K562 (cell line): ENCODE measurements around the gene VPS13D. TPM values are rescaled to one million over a fixed set of nuclear protein-coding genes. Genes with fewer than 3 reads are reported as not detected.
A peak's percentile ranks its signal among the peaks of the same experiment; 100 is the strongest.

Experiments
- AFF4 ChIP-seq: sonication (generic); formaldehyde crosslinking; IDR thresholded peaks from 2 replicates; pipeline ENCODE4 v1.8.0; 2023; ENCODE audit warnings: mild to moderate bottlenecking, missing genetic modification reagents
- CEBPG ChIP-seq, 3 experiments: fragments of 200-800 bp in 1 of 3; sonication (Bioruptor generic) in 1 of 3; sonication (generic) in 1 of 3; formaldehyde crosslinking in 1 of 3; IDR thresholded peaks in 2 of 3; conservative IDR thresholded peaks in 1 of 3; 2 replicates each; pipeline versions ENCODE4 v1.6.1 to v1.8.0; 2016 to 2022; ENCODE audit warnings: missing compliant biosample characterization in 2 of 3, missing genetic modification characterization in 2 of 3, mild to moderate bottlenecking in 1 of 3, missing genetic modification reagents in 1 of 3
- CEBPZ ChIP-seq: fragments of 150-350 bp; IDR thresholded peaks from 2 replicates; pipeline ENCODE4 v1.6.1; 2014; ENCODE audit warnings: low read depth, mild to moderate bottlenecking, low read length, borderline replicate concordance
- FOXK2 ChIP-seq, 2 experiments: fragments of 450-650 bp; IDR thresholded peaks in 1 of 2; conservative IDR thresholded peaks in 1 of 2; 2 replicates each; pipeline ENCODE4 v1.6.1; 2016; ENCODE audit warnings: low read depth in 2 of 2, mild to moderate bottlenecking in 1 of 2
- GTF2E2 ChIP-seq: fragments of 200-800 bp; sonication (Bioruptor generic); IDR thresholded peaks from 2 replicates; pipeline ENCODE4 v1.6.1; 2016; ENCODE audit warnings: missing genetic modification characterization, missing compliant biosample characterization
- HDAC8 ChIP-seq: fragments of 450-650 bp; IDR thresholded peaks from 2 replicates; pipeline ENCODE4 v1.6.1; 2016; ENCODE audit warnings: mild to moderate bottlenecking, missing genetic modification characterization, moderate library complexity, missing compliant biosample characterization
- ILF3 ChIP-seq: fragments of 450-650 bp; IDR thresholded peaks from 2 replicates; pipeline ENCODE4 v1.6.1; 2018; ENCODE audit warnings: antibody characterized with exemption, mild to moderate bottlenecking, moderate library complexity, borderline replicate concordance
- PBX2 ChIP-seq, 2 experiments: IDR thresholded peaks in 1 of 2; conservative IDR thresholded peaks in 1 of 2; 2 replicates each; pipeline ENCODE4 v1.6.1; 2016; ENCODE audit warnings: low read depth in 2 of 2, mild to moderate bottlenecking in 1 of 2, missing compliant biosample characterization in 1 of 2, missing genetic modification characterization in 1 of 2, moderate library complexity in 1 of 2
- SP1 ChIP-seq: sonication (generic); formaldehyde crosslinking; IDR thresholded peaks from 2 replicates; pipeline ENCODE4 v1.8.1; 2022; ENCODE audit warnings: mild to moderate bottlenecking, missing genetic modification reagents
- ZBED1 ChIP-seq: IDR thresholded peaks from 2 replicates; pipeline ENCODE4 v1.6.1; 2014
- ZNF324 ChIP-seq: fragments of 250-450 bp; sonication (Bioruptor Pico); IDR thresholded peaks from 2 replicates; pipeline ENCODE4 v1.4.0; 2020; ENCODE audit warnings: mild to moderate bottlenecking
- polyA plus RNA-seq, 8 experiments: library from polyadenylated mRNA; depleted of rRNA in 4 of 8; stranded (reverse) in 5 of 8; unstranded in 3 of 8; fragments of >200 nt; fragmentation: Nextera tagmentation in 2 of 8; fragmentation: Illumina TruSeq in 1 of 8; extraction: Ambion mirVana in 2 of 8; extraction: Trizol in 1 of 8; gene quantifications; 2 replicates each; pipeline versions ENCODE4 v1.2.1 to v1.2.3, GENCODE V29; 2011 to 2014; ENCODE audit warnings: inconsistent platforms in 1 of 8, missing spikeins in 1 of 8
- total RNA-seq, 7 experiments: library from RNA; depleted of rRNA in 6 of 7; stranded (reverse); fragments of >200 nt in 6 of 7; fragmentation: Illumina TruSeq in 2 of 7; extraction: Trizol in 2 of 7; gene quantifications; 2 replicates each; pipeline versions ENCODE4 v1.2.1 to v1.2.3, GENCODE V29; 2011 to 2021; ENCODE audit warnings: low replicate concordance in 1 of 7
- TF ChIP-seq, protein P1 (sequence below): fragments of 250-450 bp; sonication (Bioruptor Pico); IDR thresholded peaks from 2 replicates; pipeline ENCODE4 v1.5.0; 2021
- TF ChIP-seq, protein P2 (sequence below): sonication (generic); formaldehyde crosslinking; IDR thresholded peaks from 2 replicates; pipeline ENCODE4 v1.8.1; 2023; ENCODE audit warnings: mild to moderate bottlenecking, missing genetic modification reagents

VPS13D gene
- total and polyA plus RNA-seq, 9 of the 15 experiments (the other 6 are each of a cell fraction or from before 2014, with no cell fraction given), result 6.1 to 51.5 (median 38.5) TPM

- TF ChIP-seq ILF3, result no peak
- no peak for TF ChIP-seq ZBED1
- no peak for TF ChIP-seq FOXK2 (conservative IDR thresholded peaks at IDR 0.05 in 1 of 2, IDR thresholded peaks at IDR 0.05 in 1 of 2; ENCODE audit: low read depth in 2 of 2)
- no peak for TF ChIP-seq CEBPZ
- TF ChIP-seq, protein P1, sequence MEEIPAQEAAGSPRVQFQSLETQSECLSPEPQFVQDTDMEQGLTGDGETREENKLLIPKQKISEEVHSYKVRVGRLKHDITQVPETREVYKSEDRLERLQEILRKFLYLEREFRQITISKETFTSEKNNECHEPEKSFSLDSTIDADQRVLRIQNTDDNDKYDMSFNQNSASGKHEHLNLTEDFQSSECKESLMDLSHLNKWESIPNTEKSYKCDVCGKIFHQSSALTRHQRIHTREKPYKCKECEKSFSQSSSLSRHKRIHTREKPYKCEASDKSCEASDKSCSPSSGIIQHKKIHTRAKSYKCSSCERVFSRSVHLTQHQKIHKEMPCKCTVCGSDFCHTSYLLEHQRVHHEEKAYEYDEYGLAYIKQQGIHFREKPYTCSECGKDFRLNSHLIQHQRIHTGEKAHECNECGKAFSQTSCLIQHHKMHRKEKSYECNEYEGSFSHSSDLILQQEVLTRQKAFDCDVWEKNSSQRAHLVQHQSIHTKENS (CRISPR knock-in tag), result no peak
- TF ChIP-seq GTF2E2 (tag), result no peak
- no peak for TF ChIP-seq PBX2 (CRISPR knock-in tag; IDR thresholded peaks at IDR 0.05; ENCODE audit: low read depth)
- TF ChIP-seq PBX2 (tag; conservative IDR thresholded peaks at IDR 0.05; ENCODE audit: low read depth), result 0 out of 2 replicates have a peak, but pooled peaks have one; percentile 9
- TF ChIP-seq CEBPG (CRISPR knock-in tag; IDR thresholded peaks at IDR 0.05), result no peak
- TF ChIP-seq CEBPG (tag; conservative IDR thresholded peaks at IDR 0.05 in 1 of 2, IDR thresholded peaks at IDR 0.05 in 1 of 2), result no peak
- TF ChIP-seq AFF4 (CRISPR knock-in tag), result no peak
- TF ChIP-seq SP1 (CRISPR knock-in tag), result no peak
- TF ChIP-seq, protein P2, sequence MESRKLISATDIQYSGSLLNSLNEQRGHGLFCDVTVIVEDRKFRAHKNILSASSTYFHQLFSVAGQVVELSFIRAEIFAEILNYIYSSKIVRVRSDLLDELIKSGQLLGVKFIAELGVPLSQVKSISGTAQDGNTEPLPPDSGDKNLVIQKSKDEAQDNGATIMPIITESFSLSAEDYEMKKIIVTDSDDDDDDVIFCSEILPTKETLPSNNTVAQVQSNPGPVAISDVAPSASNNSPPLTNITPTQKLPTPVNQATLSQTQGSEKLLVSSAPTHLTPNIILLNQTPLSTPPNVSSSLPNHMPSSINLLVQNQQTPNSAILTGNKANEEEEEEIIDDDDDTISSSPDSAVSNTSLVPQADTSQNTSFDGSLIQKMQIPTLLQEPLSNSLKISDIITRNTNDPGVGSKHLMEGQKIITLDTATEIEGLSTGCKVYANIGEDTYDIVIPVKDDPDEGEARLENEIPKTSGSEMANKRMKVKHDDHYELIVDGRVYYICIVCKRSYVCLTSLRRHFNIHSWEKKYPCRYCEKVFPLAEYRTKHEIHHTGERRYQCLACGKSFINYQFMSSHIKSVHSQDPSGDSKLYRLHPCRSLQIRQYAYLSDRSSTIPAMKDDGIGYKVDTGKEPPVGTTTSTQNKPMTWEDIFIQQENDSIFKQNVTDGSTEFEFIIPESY (CRISPR knock-in tag), result no peak
- no peak for TF ChIP-seq ZNF324 (CRISPR knock-in tag)
- TF ChIP-seq HDAC8, result no peak
Observed at GRCh38 chr1:12464045-12464461, 234.2 kb downstream of the VPS13D start (continued).
